ENCODE data around the gene AMZ1.

Gene AMZ1

DNA sequence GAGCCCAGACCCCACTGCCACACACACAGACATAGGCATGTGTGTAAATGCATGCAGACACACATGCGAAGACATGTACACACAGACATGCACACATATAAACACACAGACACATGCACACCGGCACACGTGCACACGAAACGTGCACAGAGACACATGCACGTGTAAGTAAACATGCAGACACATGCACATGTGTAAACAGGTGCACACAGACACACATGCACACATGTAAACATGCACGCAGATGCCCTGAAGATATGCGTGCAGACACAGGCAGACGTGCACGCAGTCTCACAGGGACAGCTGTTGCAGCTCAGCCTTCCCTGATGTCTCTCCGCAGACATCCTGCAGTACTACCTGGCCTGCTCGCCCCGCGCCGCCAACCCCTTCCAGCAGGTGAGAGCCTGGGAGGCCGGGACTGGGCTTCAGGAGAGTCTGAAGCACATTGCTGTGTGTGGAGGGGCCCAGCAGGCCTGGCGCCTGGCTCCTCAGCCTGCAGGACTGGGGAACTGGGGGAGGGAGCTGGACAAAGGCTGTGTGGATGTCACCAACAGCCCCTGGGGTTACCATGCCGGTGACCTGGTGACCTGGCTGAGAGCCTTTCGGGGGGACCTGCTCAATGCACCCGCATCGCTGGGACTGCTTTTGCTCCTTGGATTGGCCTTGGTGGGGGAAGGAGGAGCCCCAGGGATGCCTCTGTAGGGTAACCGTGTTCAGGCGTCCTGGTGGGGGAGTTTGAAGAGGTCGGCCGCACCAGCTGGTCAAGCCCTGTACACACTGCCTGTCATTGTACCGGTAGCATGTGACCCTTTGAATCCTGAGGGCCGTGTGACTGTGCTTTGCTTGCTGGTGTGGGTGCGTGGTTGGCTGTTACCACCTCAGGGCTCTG is 35.9 kb upstream of the AMZ1 start:
- no peak for DNase-seq (ENCODE audit: low spot score)

DNA sequence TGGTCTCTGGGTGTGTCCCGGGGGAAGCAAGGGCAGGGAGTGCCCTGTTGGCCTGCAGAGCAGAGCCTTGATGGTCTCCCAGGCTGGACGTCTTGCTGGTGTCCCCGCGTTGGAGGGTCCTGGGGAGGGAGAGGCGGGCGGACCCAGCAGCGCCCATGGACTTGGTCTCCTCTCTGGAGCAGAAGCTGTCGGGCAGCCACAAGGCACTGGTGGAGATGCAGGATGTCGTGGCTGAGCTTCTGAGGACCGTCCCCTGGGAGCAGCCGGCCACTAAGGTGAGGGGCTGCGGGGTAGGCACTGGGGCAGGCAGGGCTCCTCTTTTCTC is 35.3 kb upstream of the AMZ1 start:
- DNase-seq (ENCODE audit: low spot score): no peak

GRCh38 chr7:2654059-2654458 is 33.9 kb upstream of the AMZ1 start:
- DNase-seq (ENCODE audit: low spot score): no peak

GRCh38 chr7:2655870-2656614 is 32.0 kb upstream of the AMZ1 start:
- DNase-seq (ENCODE audit: low spot score): no peak

DNA sequence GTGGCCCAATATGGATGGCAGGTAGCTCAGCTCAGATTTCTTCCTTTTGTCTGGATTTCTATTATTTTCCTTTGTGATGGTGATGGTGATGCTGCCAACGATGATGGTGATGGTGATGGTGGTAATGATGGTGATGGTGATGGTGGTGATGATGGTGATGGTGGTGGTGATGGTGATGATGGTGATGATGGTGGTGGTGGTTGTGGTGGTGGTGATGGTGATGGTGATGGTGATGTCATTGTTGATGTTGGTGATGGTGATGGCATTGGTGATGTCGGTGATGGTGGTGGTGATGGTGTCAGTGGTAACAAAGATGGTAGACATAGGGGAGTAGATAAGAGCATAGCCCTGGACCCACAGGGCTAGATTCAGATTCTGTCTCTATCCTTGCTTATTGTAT is 30.8 kb upstream of the AMZ1 start:
- DNase-seq (ENCODE audit: low spot score): no peak

DNA sequence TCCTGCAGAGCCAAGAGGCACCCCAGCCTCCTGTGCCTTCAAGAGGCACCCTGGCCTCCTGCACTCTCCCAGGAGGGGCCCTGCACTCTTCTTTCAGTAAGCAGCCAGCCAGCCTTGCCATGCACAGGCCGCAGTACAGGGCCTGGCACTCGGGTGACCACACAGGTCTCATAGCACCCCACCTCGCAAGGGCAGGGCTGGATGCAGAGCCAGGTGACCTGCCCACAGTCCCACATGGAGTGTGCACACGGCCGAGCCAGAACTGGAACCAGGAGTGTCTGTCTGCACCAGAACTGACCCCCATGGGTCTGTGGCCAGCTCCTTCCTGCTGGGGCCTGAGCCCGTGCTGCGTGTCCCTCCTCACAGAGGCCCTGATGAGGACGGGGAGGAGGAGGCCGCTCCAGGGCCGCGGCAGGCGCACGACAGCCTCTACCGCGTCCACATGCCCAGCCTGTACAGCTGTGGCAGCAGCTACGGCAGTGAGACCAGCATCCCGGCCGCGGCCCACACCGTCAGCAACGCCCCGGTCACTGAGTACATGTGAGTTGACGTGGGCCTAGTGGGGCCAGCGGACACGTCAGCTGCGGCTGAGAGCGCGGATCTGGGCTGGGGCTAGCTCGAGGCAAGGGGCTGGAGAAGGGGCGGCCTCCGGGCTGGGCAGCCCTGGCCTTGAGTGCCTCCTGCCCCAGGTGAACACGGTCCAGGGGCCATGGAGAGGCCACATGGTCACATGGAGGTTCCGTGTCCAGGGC is 29.9 kb upstream of the AMZ1 start:
- no peak for DNase-seq (ENCODE audit: low spot score)

DNA sequence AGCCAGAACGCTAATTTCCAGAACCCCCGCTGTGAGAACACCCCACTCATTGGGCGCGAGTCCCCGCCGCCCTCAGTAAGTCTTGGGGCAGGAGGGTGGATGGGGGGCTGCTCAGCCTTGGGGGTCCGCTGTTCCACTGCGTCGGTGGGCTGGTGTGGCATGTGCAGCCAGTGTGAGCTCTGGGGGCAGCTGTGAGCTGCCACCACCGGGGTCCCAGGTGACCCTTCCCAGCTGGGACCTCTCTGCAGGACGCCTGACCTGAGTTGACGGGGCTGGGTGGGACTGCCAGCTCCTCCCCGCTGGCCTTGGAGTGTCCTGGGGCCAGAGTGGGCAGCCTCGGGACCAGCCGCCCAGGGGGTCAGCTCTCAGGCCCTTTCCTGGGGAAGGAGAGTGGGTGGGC is 29.1 kb upstream of the AMZ1 start:
- no peak for DNase-seq (ENCODE audit: low spot score)

DNA sequence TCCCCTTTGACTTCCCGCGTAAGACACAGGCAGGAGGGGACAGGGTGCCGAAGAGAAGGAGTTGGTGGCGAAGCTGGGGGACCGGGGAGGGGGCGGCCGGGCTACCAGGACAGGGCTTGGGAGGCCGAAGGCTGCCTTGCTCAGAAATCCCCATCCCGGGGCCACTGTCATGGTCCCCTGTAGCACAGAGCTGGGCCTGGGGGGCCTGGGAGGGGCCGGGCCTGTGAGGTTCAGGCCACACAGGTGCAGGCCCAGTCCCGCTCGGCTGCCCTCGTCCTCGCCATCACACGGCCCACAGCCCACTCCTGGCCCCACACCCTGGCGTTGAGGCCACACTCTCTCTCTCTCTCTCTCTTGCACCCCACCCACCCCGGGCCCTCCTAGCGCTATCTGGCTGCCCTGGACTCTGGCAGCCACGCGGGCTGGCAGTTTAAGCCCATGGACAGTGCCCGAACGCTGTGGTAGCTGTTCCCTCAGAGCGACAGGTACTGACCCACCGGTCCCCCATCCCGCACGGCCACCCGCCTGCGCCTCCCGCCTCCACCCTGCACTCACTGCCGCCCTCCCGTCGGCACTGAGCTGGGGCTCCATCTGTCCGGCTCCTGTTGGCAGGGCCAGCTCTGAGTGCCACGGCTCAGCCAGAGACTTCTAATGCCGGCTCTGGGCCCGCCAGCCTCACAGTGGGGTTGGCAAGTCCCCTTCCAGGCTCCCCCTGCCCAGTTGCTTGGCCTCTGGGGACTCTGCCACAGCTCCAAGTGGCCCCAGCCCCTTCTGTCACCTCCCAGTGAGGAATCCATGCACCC is 28.2 kb upstream of the AMZ1 start:
- DNase-seq (ENCODE audit: low spot score): no peak

- no peak for DNase-seq (ENCODE audit: low spot score)
Measured at GRCh38 chr7:2660359-2661095, 27.5 kb upstream of the AMZ1 start.

DNA sequence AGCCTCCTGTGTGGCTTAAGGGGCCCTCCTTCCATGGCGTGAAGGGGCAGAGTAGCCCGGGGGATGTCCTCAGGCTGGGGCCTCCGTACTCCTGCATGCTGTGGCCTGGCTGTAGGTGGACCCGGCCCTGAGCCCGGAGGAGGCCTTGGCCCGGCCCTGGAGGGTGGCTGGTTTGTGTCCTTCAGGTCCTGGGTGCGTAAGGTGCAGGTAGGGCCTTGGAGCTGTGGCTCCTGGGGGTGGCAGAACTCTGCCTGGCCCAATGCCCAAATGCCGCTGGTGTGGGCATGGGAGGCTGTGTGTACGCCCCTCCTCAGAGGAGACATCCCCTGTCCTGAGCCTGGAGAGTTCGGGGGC is 26.9 kb upstream of the AMZ1 start:
- no peak for DNase-seq (ENCODE audit: low spot score)

DNA sequence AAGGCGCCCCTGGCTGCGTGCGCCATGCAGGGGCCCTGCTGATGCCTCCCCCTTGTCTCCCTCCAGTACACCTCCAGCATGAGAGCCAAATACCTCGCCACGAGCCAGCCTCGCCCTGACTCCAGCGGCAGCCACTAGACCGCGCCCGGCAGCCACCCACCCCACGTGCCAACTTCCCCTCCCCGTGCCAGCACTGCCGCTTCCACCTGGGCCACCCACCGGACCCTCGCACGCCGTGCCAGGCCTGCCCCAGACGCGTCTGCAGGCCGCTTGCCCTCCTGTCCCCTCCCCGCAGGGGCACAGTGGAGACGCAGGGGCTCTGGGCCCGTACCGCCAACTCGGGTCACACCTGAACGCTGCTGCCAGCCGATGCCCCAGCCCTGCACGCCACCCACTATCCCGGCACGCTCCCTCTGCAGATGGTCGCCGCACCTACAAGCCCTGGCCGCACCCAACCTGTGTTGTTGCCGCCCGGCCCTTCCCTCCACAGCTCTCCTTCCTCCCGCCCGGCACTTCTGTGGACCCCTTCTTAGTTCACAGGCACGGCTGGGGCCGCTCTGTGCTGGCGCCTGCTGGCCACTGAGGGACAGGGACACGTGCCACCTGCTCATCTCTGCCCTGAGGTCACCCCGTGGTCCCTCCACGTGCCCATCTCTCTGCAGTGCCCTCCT is 26.3 kb upstream of the AMZ1 start:
- DNase-seq (ENCODE audit: low spot score): no peak

GRCh38 chr7:2662273-2663120 is 25.5 kb upstream of the AMZ1 start:
- DNase-seq (ENCODE audit: low spot score): no peak

- no peak for DNase-seq (ENCODE audit: low spot score)
Measured at GRCh38 chr7:2663121-2663886, 24.7 kb upstream of the AMZ1 start.

GRCh38 chr7:2663960-2664359 is 24.0 kb upstream of the AMZ1 start:
- no peak for DNase-seq (ENCODE audit: low spot score)

GRCh38 chr7:2665359-2665791 is 22.6 kb upstream of the AMZ1 start:
- no peak for DNase-seq (ENCODE audit: low spot score)

DNA sequence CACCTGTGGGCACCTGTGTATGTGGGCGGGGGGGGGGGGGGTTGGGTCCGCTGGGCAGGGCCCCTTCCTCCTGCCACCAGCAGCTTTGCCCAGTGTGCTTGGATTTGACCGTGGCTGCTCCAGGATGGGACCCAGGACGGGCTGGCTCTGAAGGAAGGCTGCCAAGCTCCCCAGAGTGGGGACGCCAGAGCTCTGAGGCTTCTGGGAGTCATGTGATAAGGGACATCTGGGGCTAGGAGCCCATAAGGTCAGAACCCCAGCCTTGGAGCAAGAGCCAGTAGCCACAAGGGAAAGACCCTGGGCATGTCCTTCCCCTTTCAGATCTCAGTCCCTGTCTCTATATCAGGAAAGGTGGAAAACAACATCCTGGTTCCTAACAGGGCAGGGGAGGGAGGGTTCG is 21.8 kb upstream of the AMZ1 start:
- DNase-seq (ENCODE audit: low spot score): no peak

- DNase-seq (ENCODE audit: low spot score): no peak
Measured at GRCh38 chr7:2666588-2667250, 21.3 kb upstream of the AMZ1 start.

DNA sequence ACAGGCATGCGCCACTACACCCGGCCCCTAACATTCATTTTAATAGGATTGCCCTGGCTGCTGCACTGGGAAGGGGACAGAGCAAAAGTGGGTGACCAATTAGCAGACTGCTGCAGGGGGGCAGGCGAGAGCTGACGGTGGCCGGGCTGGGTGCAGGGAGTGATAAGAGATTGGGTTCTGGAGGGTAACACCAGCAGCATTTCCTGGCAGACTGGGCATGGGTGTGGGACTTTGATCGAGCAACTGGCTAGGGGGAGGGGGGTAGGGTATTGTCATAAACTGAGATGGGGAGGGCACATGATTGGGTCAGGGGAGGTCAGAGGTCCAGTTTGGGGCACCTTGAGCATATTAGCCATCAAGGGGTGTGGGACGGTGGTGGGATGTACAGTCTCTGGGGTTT is 20.2 kb upstream of the AMZ1 start:
- no peak for DNase-seq (ENCODE audit: low spot score)

GRCh38 chr7:2668401-2668800 is 19.6 kb upstream of the AMZ1 start:
- DNase-seq (ENCODE audit: low spot score): peak; percentile 95

All from hepatic stellate cell (primary cell).